Kidney glomerular epithelial cell (primary cell): ENCODE data around the gene URB1.
"Not testable (repeated sequence)": the region's sequence is repeated elsewhere in the genome, so short reads cannot be mapped to it uniquely, and the experiment has no call there.

Source experiments
- DNase-seq: peaks from one replicate; lab custom pipeline; 2025; lab: John Stamatoyannopoulos, UW

Gene URB1

GRCh38 chr21:32372755-32373154 is 20.1 kb downstream of the URB1 start:
- no peak for DNase-seq

- DNase-seq, result peak; percentile 52
Measured at GRCh38 chr21:32371913-32372314, 20.9 kb downstream of the URB1 start.

- DNase-seq, result no peak
Measured at GRCh38 chr21:32370998-32371766, 21.6 kb downstream of the URB1 start.

GRCh38 chr21:32368961-32369360 is 23.9 kb downstream of the URB1 start:
- not testable (repeated sequence) for DNase-seq

- DNase-seq, result no peak
Measured at GRCh38 chr21:32368386-32368785, 24.4 kb downstream of the URB1 start.

- no peak for DNase-seq
Measured at GRCh38 chr21:32367158-32367557, 25.7 kb downstream of the URB1 start.

GRCh38 chr21:32366191-32366590 is 26.6 kb downstream of the URB1 start:
- DNase-seq, result no peak

GRCh38 chr21:32364796-32365195 is 28.0 kb downstream of the URB1 start:
- no peak for DNase-seq

GRCh38 chr21:32364387-32364786 is 28.4 kb downstream of the URB1 start:
- DNase-seq, result no peak

- DNase-seq, result no peak
Measured at GRCh38 chr21:32360401-32360975, 32.3 kb downstream of the URB1 start.

- DNase-seq, result no peak
Measured at GRCh38 chr21:32359719-32360260, 33.0 kb downstream of the URB1 start.

- no peak for DNase-seq
Measured at GRCh38 chr21:32356874-32357395, 35.9 kb downstream of the URB1 start.

GRCh38 chr21:32353002-32353711 is 39.7 kb downstream of the URB1 start:
- no peak for DNase-seq

- no peak for DNase-seq
Measured at GRCh38 chr21:32352526-32352925, 40.3 kb downstream of the URB1 start.

GRCh38 chr21:32351428-32351827 is 41.4 kb downstream of the URB1 start:
- no peak for DNase-seq

GRCh38 chr21:32350981-32351380 is 41.8 kb downstream of the URB1 start:
- no peak for DNase-seq

- DNase-seq, result no peak
Measured at GRCh38 chr21:32350211-32350980, 42.4 kb downstream of the URB1 start.

GRCh38 chr21:32349333-32349944 is 43.4 kb downstream of the URB1 start:
- no peak for DNase-seq

GRCh38 chr21:32348604-32349332 is 44.0 kb downstream of the URB1 start:
- DNase-seq, result no peak

GRCh38 chr21:32347977-32348376 is 44.8 kb downstream of the URB1 start:
- no peak for DNase-seq

- DNase-seq, result no peak
Measured at GRCh38 chr21:32347351-32347750, 45.5 kb downstream of the URB1 start.
